Esophagus squamous epithelium (tissue), 5 donors: ENCODE measurements around the gene EGFL7. TPM values are rescaled to one million over a fixed set of nuclear protein-coding genes. Genes with fewer than 3 reads are reported as not detected.
"Not testable (repeated sequence)": the region's sequence is repeated elsewhere in the genome, so short reads cannot be mapped to it uniquely, and the experiment has no call there.

Experiments
- DNase-seq: peaks from one replicate; lab custom pipeline; 2025; lab: John Stamatoyannopoulos, UW
- H3K27ac ChIP-seq, 4 donors: fragments of 200-600 bp; sonication (generic); one replicate each; pipeline ENCODE4 v1.5.1; 2016 to 2019; ENCODE audit warnings: mild to moderate bottlenecking in 1 of 4
- H3K27me3 ChIP-seq, 4 donors: fragments of 200-600 bp; sonication (generic); 1 replicate in 3 of 4; 2 replicates in 1 of 4; pipeline versions ENCODE4 v1.5.1 to v1.6.0; 2017 to 2021; ENCODE audit warnings: antibody characterized with exemption in 1 of 4
- H3K36me3 ChIP-seq, 3 donors: fragments of 200-600 bp; sonication (generic); one replicate each; pipeline ENCODE4 v1.5.1; 2016 to 2019
- H3K4me1 ChIP-seq, 3 donors: fragments of 200-600 bp; sonication (generic); one replicate each; pipeline ENCODE4 v1.5.1; 2017 to 2019
- H3K4me3 ChIP-seq, 4 donors: fragments of 200-600 bp; sonication (generic); 1 replicate in 3 of 4; 2 replicates in 1 of 4; pipeline ENCODE4 v1.5.1; 2016 to 2019; ENCODE audit warnings: mild to moderate bottlenecking in 2 of 4, moderate library complexity in 1 of 4
- H3K9me3 ChIP-seq, 3 donors: fragments of 200-600 bp; sonication (generic); one replicate each; pipeline ENCODE4 v1.5.1; 2016 to 2019
- CTCF ChIP-seq, 6 experiments: fragments of 450-650 bp in 4 of 6; fragments of 200-600 bp in 2 of 6; sonication (generic) in 2 of 6; IDR thresholded peaks; one replicate each; pipeline ENCODE4 v1.5.1; 2016 to 2019; ENCODE audit warnings: antibody characterized with exemption in 6 of 6, mild to moderate bottlenecking in 4 of 6, moderate library complexity in 4 of 6
- POLR2A ChIP-seq, 4 donors: fragments of 450-650 bp; IDR thresholded peaks; one replicate each; pipeline ENCODE4 v1.6.1; 2017; ENCODE audit warnings: antibody characterized with exemption in 4 of 4, mild to moderate bottlenecking in 4 of 4, moderate library complexity in 3 of 4
- WGBS, 2 donors: methylation state at CpG; one replicate each; pipeline ENCODE4 v1.1.5; 2018; 5-methylcytosine and 5-hydroxymethylcytosine counted together
- intact Hi-C: fragments of 100-400 bp; cut with DNase I; formaldehyde crosslinking; loops from one replicate; pipeline ENCODE4 v1.15.0; 2022
- total RNA-seq, 4 donors: library from RNA; depleted of rRNA; stranded (reverse); fragments of >200 nt; gene quantifications; one replicate each; pipeline ENCODE4 v1.1.0, GENCODE V29; 2016
- donor health status: DM: yes; HTN: yes; CAD: no.

EGFL7 gene
- total RNA-seq, 4 donors from 2014 or later = 5.2 to 41.2 (median 21.2) TPM

- Histone ChIP-seq H3K4me1 (peaks cover 9 to 59% (median 20%) of the 10 kb centered on the region in 3 donors), H3K27ac (no peak overlapping the region), H3K36me3 (no peaks in the 10 kb centered on the region), H3K4me3 (no peak overlapping the region), H3K9me3 (no peaks in the 10 kb centered on the region), H3K27me3 (peaks cover 0 to 15% (median 0%) of the 10 kb centered on the region in 4 donors)
- WGBS, 2 donors = 51 to 56% methylated on average over 24 to 28 of the region's 31 CpGs
- no peak for DNase-seq
- TF ChIP-seq POLR2A (IDR thresholded peaks at IDR 0.05) (no peak), CTCF (IDR thresholded peaks at IDR 0.05) (peak; percentile 65 to 92 (median 85))
- intact Hi-C loops = loop anchor here (2.0 kb wide), 1 partner anchor 147 kb away; no protein-coding TSS in a partner anchor
Measured at GRCh38 chr9:136631038-136632000, 31.4 kb upstream of the EGFL7 start.

- intact Hi-C loops, H3K9me3 ChIP-seq, H3K27ac ChIP-seq, H3K4me3 ChIP-seq, DNase-seq, H3K36me3 ChIP-seq: not testable (repeated sequence)
- Histone ChIP-seq H3K4me1 (peaks cover 1 to 52% (median 13%) of the 10 kb centered on the region in 3 donors), H3K27me3 (peaks cover 0 to 15% (median 0%) of the 10 kb centered on the region in 4 donors)
- WGBS, 2 donors = 33 to 43% methylated on average over 7 to 10 of the region's 13 CpGs
Measured at GRCh38 chr9:136632072-136632471, 30.6 kb upstream of the EGFL7 start.

- WGBS, 2 donors = 71 to 73% methylated on average over 8 to 29 of the region's 36 CpGs
Measured at GRCh38 chr9:136632491-136633106, 30.1 kb upstream of the EGFL7 start.

GRCh38 chr9:136634904-136635303 is 27.8 kb upstream of the EGFL7 start:
- Histone ChIP-seq H3K27me3 (peaks cover 0 to 15% (median 0%) of the 10 kb centered on the region in 4 donors), H3K4me1 (peaks cover 0 to 34% (median 6%) of the 10 kb centered on the region in 3 donors), H3K27ac (peak overlapping the region in 1 of 4 donors; percentile 15), H3K4me3 (no peak overlapping the region), H3K36me3 (no peaks in the 10 kb centered on the region), H3K9me3 (no peaks in the 10 kb centered on the region)
- WGBS, 2 donors = 39 to 56% methylated on average over 9 to 11 of the region's 11 CpGs
- DNase-seq = no peak
- TF ChIP-seq POLR2A (IDR thresholded peaks at IDR 0.05) (no peak), CTCF (IDR thresholded peaks at IDR 0.05) (no peak)
- intact Hi-C loops = no loop called here

More at GRCh38 chr9:136632491-136633106, 30.1 kb upstream of the EGFL7 start:
- DNase-seq, intact Hi-C loops, H3K4me3 ChIP-seq, H3K9me3 ChIP-seq, H3K36me3 ChIP-seq, H3K27ac ChIP-seq: not testable (repeated sequence)
- peaks cover 0 to 15% (median 0%) of the 10 kb centered on the region in 4 donors for H3K27me3 ChIP-seq
- H3K4me1 ChIP-seq = peaks cover 0 to 47% (median 7%) of the 10 kb centered on the region in 3 donors

- TF ChIP-seq CTCF (IDR thresholded peaks at IDR 0.05) = no peak
- TF ChIP-seq POLR2A (IDR thresholded peaks at IDR 0.05) = no peak
- Histone ChIP-seq H3K4me1 (peaks cover 10 to 28% (median 13%) of the 10 kb centered on the region in 3 donors), H3K36me3 (no peaks in the 10 kb centered on the region), H3K27me3 (peaks cover 0 to 40% (median 0%) of the 10 kb centered on the region in 4 donors), H3K4me3 (no peak overlapping the region), H3K27ac (peak overlapping the region in 1 of 4 donors; percentile 13), H3K9me3 (no peaks in the 10 kb centered on the region)
- DNase-seq = no peak
- 52 to 63% methylated on average over 18 to 25 of the region's 32 CpGs for WGBS, 2 donors
- intact Hi-C loops = no loop called here
Measured at GRCh38 chr9:136640171-136641111, 22.3 kb upstream of the EGFL7 start.
